Lower leg skin (tissue), 3 donors: ENCODE measurements around the gene TBX19.

ENCODE experiments used
- POLR2A ChIP-seq, 2 donors: fragments of 450-650 bp; IDR thresholded peaks; one replicate each; pipeline ENCODE4 v1.6.1; 2016 to 2017; ENCODE audit warnings: antibody characterized with exemption in 2 of 2, mild to moderate bottlenecking in 1 of 2, moderate library complexity in 1 of 2
- TF ChIP-seq, protein P1 (sequence below), 3 donors: fragments of 450-650 bp; IDR thresholded peaks; one replicate each; pipeline ENCODE4 v1.5.1; 2016; ENCODE audit warnings: antibody characterized with exemption in 3 of 3, mild to moderate bottlenecking in 3 of 3, moderate library complexity in 2 of 3

DNA sequence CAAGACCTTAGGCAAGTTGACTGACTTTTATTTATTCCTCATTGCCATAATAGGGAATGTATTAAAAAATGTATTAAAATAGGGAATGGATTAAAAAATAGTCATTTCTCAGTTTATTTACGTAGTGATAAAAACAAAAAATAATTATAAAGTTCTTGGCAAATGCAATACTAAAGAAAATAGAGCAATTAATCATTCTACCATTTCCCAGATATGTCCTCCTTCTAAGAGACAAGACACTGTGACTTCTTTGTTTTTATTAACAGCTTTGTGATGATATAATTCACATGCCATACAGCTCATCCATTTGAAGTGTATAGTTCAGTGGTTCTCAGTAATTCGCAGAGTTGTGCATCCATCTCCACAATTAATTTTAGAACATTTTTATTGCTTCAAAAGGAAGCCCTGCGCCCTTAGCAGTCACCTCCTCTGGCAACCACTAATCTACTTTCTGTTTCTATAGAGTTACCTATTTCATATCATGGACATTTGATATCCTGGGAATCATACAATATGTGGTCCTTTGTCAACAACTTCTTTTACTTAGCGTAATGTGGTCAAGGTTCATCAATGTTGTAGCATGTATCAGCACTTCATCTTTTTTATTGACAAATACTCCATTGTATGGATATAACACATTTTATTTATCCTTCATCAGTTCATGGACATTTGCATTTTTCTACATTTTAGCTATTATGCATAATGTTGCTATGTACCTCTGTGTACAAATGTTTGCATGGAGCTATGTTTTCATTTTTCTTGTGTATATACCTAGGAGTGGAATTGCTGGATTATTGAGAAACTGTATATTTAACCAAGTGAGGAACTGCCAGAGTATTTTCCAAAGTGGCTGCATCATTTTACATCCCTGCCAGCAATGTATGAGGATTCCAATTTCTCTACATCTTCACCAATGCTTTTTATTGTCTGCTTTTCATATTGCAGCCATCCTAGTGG, 5.6 kb downstream of the TBX19 start:
- TF ChIP-seq, protein P1, sequence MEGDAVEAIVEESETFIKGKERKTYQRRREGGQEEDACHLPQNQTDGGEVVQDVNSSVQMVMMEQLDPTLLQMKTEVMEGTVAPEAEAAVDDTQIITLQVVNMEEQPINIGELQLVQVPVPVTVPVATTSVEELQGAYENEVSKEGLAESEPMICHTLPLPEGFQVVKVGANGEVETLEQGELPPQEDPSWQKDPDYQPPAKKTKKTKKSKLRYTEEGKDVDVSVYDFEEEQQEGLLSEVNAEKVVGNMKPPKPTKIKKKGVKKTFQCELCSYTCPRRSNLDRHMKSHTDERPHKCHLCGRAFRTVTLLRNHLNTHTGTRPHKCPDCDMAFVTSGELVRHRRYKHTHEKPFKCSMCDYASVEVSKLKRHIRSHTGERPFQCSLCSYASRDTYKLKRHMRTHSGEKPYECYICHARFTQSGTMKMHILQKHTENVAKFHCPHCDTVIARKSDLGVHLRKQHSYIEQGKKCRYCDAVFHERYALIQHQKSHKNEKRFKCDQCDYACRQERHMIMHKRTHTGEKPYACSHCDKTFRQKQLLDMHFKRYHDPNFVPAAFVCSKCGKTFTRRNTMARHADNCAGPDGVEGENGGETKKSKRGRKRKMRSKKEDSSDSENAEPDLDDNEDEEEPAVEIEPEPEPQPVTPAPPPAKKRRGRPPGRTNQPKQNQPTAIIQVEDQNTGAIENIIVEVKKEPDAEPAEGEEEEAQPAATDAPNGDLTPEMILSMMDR (IDR thresholded peaks at IDR 0.05): no peak
- no peak for TF ChIP-seq POLR2A (IDR thresholded peaks at IDR 0.05)
